Epithelial cell of esophagus (primary cell): ENCODE results near the gene MICAL3.
"Not testable (repeated sequence)": the region's sequence is repeated elsewhere in the genome, so short reads cannot be mapped to it uniquely, and the experiment has no call there.

Experiments used
- DNase-seq: peaks from one replicate; pipeline ENCODE4 v3.0.0; 2010; ENCODE audit warnings: low read depth
- H3K4me3 ChIP-seq: 2 replicates; pipeline ENCODE4 v1.5.1; 2011; ENCODE audit warnings: mild to moderate bottlenecking, low read length, control low read depth
- TF ChIP-seq, protein P1 (sequence below): IDR thresholded peaks from 2 replicates; pipeline ENCODE4 v1.5.1; 2011; ENCODE audit warnings: low read depth, mild to moderate bottlenecking, low read length, control low read depth, inconsistent platforms; ENCODE audit not compliant: insufficient read depth; ENCODE audit errors: missing control alignments

Gene MICAL3

GRCh38 chr22:17990942-17991341, 33.4 kb downstream of the MICAL3 start:
- no peak overlapping the region for H3K4me3 ChIP-seq
- peak; percentile 52 for DNase-seq
- TF ChIP-seq, protein P1, sequence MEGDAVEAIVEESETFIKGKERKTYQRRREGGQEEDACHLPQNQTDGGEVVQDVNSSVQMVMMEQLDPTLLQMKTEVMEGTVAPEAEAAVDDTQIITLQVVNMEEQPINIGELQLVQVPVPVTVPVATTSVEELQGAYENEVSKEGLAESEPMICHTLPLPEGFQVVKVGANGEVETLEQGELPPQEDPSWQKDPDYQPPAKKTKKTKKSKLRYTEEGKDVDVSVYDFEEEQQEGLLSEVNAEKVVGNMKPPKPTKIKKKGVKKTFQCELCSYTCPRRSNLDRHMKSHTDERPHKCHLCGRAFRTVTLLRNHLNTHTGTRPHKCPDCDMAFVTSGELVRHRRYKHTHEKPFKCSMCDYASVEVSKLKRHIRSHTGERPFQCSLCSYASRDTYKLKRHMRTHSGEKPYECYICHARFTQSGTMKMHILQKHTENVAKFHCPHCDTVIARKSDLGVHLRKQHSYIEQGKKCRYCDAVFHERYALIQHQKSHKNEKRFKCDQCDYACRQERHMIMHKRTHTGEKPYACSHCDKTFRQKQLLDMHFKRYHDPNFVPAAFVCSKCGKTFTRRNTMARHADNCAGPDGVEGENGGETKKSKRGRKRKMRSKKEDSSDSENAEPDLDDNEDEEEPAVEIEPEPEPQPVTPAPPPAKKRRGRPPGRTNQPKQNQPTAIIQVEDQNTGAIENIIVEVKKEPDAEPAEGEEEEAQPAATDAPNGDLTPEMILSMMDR: no peak

GRCh38 chr22:17990147-17990546, 34.2 kb downstream of the MICAL3 start:
- no peak for DNase-seq
- no peak overlapping the region for H3K4me3 ChIP-seq
- TF ChIP-seq, protein P1: no peak

- TF ChIP-seq, protein P1: no peak
- H3K4me3 ChIP-seq: no peak overlapping the region
- no peak for DNase-seq
These were observed 35.4 kb downstream of the MICAL3 start for GRCh38 chr22:17988800-17989513.

DNA sequence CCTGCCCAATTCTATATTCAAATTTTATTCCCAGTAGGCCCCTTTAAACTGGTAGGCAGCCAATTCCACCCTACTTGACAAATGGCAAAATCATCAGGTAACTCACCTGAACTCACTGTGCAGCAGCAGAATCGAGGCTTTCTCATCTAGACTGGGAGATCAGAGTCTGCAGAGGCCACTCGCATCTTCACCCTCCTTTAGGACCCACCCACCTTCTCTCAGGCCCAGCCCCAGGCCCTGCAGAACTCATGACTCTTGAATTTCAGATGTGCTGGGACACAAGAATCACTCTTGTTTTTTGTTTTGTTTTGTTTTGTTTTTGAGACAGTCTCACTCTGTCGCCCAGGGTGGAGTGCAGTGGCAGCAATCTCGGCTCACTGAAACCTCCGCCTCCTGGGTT, 38.8 kb downstream of the MICAL3 start:
- TF ChIP-seq, protein P1: no peak
- no peak overlapping the region for H3K4me3 ChIP-seq
- DNase-seq: no peak

DNA sequence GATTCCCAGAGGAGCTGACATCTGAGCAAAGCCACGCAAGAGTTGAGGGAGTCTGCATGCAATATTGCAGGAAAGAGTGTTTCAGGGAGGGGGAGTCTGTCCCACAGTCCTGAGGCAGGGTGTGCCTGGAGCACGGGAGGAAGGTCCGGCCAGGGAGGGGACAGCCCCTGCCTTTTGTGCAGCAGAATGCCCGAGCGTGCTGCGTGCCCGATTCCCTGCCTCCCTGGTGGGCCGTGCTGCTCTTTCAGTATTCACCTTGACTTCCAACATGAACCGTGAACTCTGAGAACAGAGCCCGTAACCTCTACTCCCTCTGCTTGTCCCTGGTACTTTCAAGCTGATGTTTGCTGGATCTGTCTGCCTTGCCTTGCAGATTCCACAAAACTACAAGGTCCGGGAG, 39.3 kb downstream of the MICAL3 start:
- not testable (repeated sequence) for H3K4me3 ChIP-seq, DNase-seq

DNA sequence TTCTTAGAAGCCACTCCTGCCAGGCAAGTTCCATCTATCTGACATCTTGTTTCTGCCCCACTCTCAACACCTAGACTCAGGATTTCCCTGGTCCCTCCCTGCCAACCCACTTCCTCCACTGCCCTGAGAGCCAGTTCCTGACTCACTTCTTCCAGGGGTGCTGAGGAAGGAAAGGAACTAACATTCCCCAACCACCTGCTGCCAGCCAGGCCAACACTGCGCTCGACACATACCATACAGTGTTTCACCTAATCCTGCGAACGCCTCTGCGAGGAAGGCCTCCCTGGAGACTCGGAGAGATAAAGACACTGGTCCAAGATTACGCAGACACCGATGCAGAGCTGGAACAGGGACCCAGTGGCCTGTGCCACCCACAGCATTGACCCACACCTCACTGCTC, 40.2 kb downstream of the MICAL3 start:
- TF ChIP-seq, protein P1: no peak
- peak; percentile 52 for DNase-seq
- no peak overlapping the region for H3K4me3 ChIP-seq

DNA sequence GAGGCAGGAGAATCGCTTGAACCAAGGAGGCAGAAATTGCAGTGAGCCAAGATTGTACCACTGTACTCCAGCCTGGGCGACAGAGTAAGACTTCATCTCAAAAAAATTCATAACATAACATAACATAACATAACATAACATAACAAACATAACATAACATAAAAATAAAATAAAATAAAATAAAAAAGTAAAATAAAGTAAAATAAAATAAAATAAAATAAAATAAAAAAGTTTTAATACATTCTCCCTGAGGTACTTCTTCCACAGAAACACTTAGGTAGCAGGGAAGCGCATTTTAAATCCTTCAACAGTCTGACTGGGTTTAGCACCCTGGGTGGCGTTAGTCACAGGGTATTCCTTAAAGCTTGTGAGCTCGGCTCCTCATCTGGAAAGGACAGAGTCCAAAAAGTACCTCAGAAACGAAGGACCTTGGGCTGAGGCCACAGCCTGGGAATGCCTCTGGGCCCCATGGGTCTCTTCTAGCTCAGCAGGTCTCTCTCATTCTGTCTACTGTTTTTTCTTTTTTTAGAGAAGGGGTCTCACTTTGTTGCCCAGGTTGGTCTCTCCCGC, 41.7 kb downstream of the MICAL3 start:
- DNase-seq: no peak
- H3K4me3 ChIP-seq: no peak overlapping the region
- TF ChIP-seq, protein P1: no peak
